Activated naive CD8-positive, alpha-beta T cell treated with anti-CD3 and anti-CD28 coated beads, Interleukin-2, amount 10 ng/mL, durations not matched to agents 7 days and 5 days (primary cell): ENCODE measurements around the gene KRTAP4-8. TPM values are rescaled to one million over a fixed set of nuclear protein-coding genes. Genes with fewer than 3 reads are reported as not detected.
"Not testable (repeated sequence)": the region's sequence is repeated elsewhere in the genome, so short reads cannot be mapped to it uniquely, and the experiment has no call there.

Experiments used
- ATAC-seq: fragments of 150-1000 bp; cut with Tn5 transposase; one replicate; pipeline ENCODE4 v1.10.0; 2021; ENCODE audit warnings: low read depth, moderate library complexity
- POLR2A ChIA-PET: fragments of 350-600 bp; sonication (Branson Sonifier 250); formaldehyde crosslinking; loops from one replicate; lab custom pipeline; 2021; ENCODE audit warnings: antibody characterized with exemption; lab: Charles Lee
- DNase-seq: peaks from one replicate; pipeline ENCODE4 v3.0.0; 2021
- H3K27ac Mint-ChIP-seq: one replicate; pipeline ENCODE4 v1.8.0; 2022; ENCODE audit warnings: mild to moderate bottlenecking, mixed read lengths
- H3K27me3 Mint-ChIP-seq: one replicate; pipeline ENCODE4 v1.8.0; 2022; ENCODE audit warnings: mild to moderate bottlenecking, moderate library complexity, mixed read lengths
- H3K36me3 Mint-ChIP-seq: one replicate; pipeline ENCODE4 v1.8.0; 2021; ENCODE audit warnings: mild to moderate bottlenecking, mixed read lengths
- H3K4me1 Mint-ChIP-seq: one replicate; pipeline ENCODE4 v1.8.0; 2021; ENCODE audit warnings: mixed read lengths
- H3K4me3 Mint-ChIP-seq: one replicate; pipeline ENCODE4 v1.8.0; 2022; ENCODE audit warnings: mild to moderate bottlenecking, moderate library complexity, mixed read lengths
- H3K9me3 Mint-ChIP-seq: one replicate; pipeline ENCODE4 v1.8.0; 2021; ENCODE audit warnings: mixed read lengths
- total RNA-seq, 2 experiments: library from RNA; stranded (reverse); gene quantifications; one replicate each; pipeline ENCODE4 v1.2.3, GENCODE V29; 2021

KRTAP4-8 gene
- total RNA-seq, 2 experiments from 2014 or later, result not detected

DNA sequence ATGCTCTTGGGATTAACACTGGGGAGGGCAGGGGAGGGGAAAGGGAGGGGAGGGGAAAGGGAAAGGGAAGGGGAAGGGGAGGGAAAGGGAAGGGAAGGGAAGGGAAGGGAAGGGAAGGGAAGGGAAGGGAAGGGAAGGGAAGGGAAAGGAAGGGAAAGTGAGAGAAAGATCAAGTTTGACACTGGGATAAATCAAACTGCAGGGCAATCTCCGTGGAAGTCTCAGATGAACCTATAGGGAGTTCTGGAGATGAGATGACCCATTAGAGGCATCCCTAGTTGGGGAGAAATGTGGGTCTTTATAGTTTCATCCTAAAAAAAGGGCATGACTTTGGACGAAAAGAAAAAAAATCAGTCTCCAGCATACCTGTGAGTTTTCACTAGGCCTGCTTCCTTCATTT is 23.8 kb upstream of the KRTAP4-8 start:
- Mint-ChIP-seq H3K4me3 (no peak overlapping the region), H3K36me3 (peaks cover 1% of the 10 kb centered on the region), H3K4me1 (peaks cover 16% of the 10 kb centered on the region), H3K27ac (no peak overlapping the region), H3K9me3 (peaks cover 6% of the 10 kb centered on the region), H3K27me3 (peaks cover 2% of the 10 kb centered on the region)
- no peak for ATAC-seq
- POLR2A ChIA-PET, result no interaction called here
- no peak for DNase-seq

DNA sequence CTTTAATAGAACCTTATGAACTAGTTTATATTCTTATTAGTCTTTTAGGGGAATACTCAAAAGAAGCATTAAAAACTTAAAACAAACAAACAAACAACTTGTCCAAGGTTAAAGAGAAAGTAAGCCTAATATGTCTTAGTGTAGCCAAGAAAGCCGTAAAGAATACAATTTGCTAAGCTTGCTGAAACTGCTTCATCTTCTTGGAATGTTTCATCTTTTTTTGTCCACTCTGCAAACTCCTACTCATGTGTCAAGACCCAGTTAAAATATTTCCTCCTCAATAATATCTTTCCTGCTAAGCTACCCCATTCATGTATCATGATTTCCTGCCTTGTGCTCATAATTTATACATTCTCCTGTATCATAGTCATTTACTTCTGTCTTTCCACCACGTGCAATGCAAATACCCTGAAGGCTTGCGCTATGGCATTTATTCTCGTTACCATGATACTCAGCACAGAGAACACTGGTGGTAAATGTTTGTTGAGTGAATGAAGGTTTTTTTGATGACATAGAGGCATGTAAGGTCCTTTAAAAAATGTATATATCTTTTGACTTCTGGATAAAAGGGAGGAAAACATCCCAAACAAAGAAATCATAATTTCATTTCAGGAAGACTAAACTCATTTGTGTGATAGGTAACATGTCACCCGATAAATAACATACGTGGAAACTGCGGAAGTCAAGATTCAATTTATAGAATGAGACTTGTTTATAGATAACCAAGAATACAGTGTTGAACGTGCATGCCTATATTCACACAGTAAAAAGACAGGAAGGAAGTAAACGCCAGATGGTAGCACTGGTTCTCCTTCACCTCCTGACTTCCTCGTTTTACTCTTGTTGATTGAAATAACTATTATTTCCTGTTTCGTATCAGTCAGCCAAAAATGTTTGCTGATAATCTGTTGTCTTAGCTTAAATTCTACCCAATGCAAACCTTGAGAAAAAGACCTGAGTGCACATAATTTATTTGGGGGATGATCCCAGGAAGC is 22.1 kb upstream of the KRTAP4-8 start:
- H3K36me3 Mint-ChIP-seq, DNase-seq, ATAC-seq, POLR2A ChIA-PET, H3K27me3 Mint-ChIP-seq, H3K9me3 Mint-ChIP-seq: not testable (repeated sequence)
- peak overlapping the region; percentile 61 for H3K27ac Mint-ChIP-seq
- H3K4me1 Mint-ChIP-seq, result peaks cover 15% of the 10 kb centered on the region
- peak overlapping the region; percentile 58 for H3K4me3 Mint-ChIP-seq

GRCh38 chr17:41118721-41119120 is 20.8 kb upstream of the KRTAP4-8 start:
- peaks cover 3% of the 10 kb centered on the region for H3K9me3 Mint-ChIP-seq
- H3K27me3 Mint-ChIP-seq, result peaks cover 2% of the 10 kb centered on the region
- ATAC-seq (no peak), DNase-seq (no peak)
- peaks cover 13% of the 10 kb centered on the region for H3K4me1 Mint-ChIP-seq
- H3K36me3 Mint-ChIP-seq, result peaks cover 1% of the 10 kb centered on the region
- POLR2A ChIA-PET, result no interaction called here
- no peak overlapping the region for H3K27ac Mint-ChIP-seq
- no peak overlapping the region for H3K4me3 Mint-ChIP-seq

- H3K27me3 Mint-ChIP-seq, DNase-seq, POLR2A ChIA-PET, H3K4me1 Mint-ChIP-seq, H3K36me3 Mint-ChIP-seq, H3K4me3 Mint-ChIP-seq, H3K9me3 Mint-ChIP-seq, H3K27ac Mint-ChIP-seq, ATAC-seq: not testable (repeated sequence)
Measured at GRCh38 chr17:41117846-41118386, 20.0 kb upstream of the KRTAP4-8 start, which contains the start of gene KRTAP4-11. TSS of gene KRTAP4-11 (minus strand) at chr17:41118373. CDS start at chr17:41118315, 58 bp downstream.

GRCh38 chr17:41116297-41116696 is 18.4 kb upstream of the KRTAP4-8 start:
- DNase-seq (no peak), ATAC-seq (no peak)
- H3K27me3 Mint-ChIP-seq, result peaks cover 4% of the 10 kb centered on the region
- H3K4me3 Mint-ChIP-seq, result no peak overlapping the region
- no peak overlapping the region for H3K27ac Mint-ChIP-seq
- peaks cover 1% of the 10 kb centered on the region for H3K36me3 Mint-ChIP-seq
- H3K4me1 Mint-ChIP-seq, result peaks cover 8% of the 10 kb centered on the region
- POLR2A ChIA-PET, result no interaction called here
- peaks cover 3% of the 10 kb centered on the region for H3K9me3 Mint-ChIP-seq

DNA sequence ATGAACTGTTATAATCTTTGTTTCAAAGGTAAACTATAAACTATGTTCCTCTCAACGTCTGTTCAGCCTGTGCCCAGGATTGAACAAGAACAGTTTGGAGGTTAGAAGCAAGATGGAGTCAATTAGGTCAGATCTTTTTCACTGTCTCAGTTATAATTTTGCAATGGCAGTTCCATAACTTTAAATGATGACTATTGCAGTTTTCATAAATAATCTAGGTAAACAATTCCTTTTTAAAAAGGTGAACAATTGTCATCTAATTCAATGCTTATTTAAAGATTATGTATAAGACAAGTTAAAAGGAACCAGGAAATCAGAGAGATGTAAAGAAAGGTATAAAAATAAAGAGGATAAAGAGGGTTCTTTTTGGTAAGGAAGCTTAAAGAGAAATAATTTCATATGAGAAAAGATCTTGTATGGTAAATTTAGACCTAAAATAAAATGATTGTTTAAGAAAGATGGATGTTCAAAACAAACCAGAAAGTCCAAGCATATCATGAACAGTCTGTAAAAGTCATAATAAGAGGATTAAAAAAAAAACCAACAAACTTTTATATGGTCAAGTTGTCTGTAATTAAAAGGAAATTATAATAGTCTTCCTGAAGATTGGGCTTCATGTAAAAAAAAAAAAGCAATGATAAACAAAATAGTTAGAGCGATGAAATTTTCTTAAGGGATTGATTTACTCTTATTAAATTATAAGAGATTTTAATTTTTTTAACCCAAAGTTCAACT is 13.4 kb upstream of the KRTAP4-8 start:
- POLR2A ChIA-PET, result no interaction called here
- Mint-ChIP-seq H3K27me3 (peaks cover 4% of the 10 kb centered on the region), H3K9me3 (peaks cover 5% of the 10 kb centered on the region), H3K4me1 (peaks cover 9% of the 10 kb centered on the region), H3K36me3 (no peaks in the 10 kb centered on the region), H3K4me3 (no peak overlapping the region), H3K27ac (no peak overlapping the region)
- DNase-seq (no peak), ATAC-seq (no peak)

GRCh38 chr17:41108728-41109386 is 10.9 kb upstream of the KRTAP4-8 start:
- H3K36me3 Mint-ChIP-seq, DNase-seq, H3K27me3 Mint-ChIP-seq, H3K4me3 Mint-ChIP-seq, H3K4me1 Mint-ChIP-seq, ATAC-seq, POLR2A ChIA-PET, H3K9me3 Mint-ChIP-seq, H3K27ac Mint-ChIP-seq: not testable (repeated sequence)

GRCh38 chr17:41107941-41108450 is 10.1 kb upstream of the KRTAP4-8 start:
- Mint-ChIP-seq H3K4me3 (no peak overlapping the region), H3K36me3 (no peaks in the 10 kb centered on the region), H3K9me3 (peaks cover 5% of the 10 kb centered on the region), H3K4me1 (peaks cover 9% of the 10 kb centered on the region), H3K27me3 (peaks cover 2% of the 10 kb centered on the region), H3K27ac (no peak overlapping the region)
- POLR2A ChIA-PET, result no interaction called here
- no peak for DNase-seq
- no peak for ATAC-seq

GRCh38 chr17:41105347-41105746 is 7.4 kb upstream of the KRTAP4-8 start, which contains the start of gene KRTAP4-9:
TSS of gene KRTAP4-9 (plus strand) at chr17:41105389. CDS start at chr17:41105389, 0 bp downstream.
- H3K4me1 Mint-ChIP-seq, ATAC-seq, H3K36me3 Mint-ChIP-seq, H3K27ac Mint-ChIP-seq, POLR2A ChIA-PET, H3K9me3 Mint-ChIP-seq, H3K4me3 Mint-ChIP-seq, H3K27me3 Mint-ChIP-seq, DNase-seq: not testable (repeated sequence)

DNA sequence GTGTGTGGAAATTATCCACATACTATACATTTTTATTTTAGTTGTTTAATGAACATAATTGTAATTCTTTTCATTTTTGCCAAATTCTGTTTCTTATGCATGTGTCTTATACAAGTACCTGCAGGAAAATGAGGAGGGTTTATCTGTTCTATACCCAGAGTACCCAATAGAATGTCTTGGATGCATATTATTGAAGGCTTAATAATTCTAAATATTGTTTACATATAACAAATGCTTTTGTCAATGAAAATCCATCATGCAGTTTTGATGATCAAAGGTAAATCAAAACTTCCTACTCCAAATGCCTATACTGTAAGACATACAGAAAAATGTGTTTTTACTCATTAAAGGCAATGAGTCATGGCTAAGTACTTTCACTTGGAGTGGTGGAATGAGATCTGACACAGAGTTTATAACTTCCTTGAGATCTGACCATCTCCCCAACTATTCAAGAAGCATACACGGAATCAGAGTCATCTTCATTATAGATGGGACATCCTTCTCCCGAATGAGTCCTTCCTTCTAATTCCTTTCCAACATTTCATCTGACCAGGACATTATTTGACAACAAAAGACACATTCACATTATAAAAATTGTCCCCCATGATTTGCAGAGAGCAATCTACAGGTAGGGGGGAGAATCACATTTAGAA is 6.6 kb upstream of the KRTAP4-8 start:
- DNase-seq, H3K27me3 Mint-ChIP-seq, H3K36me3 Mint-ChIP-seq, POLR2A ChIA-PET, H3K9me3 Mint-ChIP-seq, H3K27ac Mint-ChIP-seq, H3K4me3 Mint-ChIP-seq, ATAC-seq: not testable (repeated sequence)
- H3K4me1 Mint-ChIP-seq, result peaks cover 11% of the 10 kb centered on the region

DNA sequence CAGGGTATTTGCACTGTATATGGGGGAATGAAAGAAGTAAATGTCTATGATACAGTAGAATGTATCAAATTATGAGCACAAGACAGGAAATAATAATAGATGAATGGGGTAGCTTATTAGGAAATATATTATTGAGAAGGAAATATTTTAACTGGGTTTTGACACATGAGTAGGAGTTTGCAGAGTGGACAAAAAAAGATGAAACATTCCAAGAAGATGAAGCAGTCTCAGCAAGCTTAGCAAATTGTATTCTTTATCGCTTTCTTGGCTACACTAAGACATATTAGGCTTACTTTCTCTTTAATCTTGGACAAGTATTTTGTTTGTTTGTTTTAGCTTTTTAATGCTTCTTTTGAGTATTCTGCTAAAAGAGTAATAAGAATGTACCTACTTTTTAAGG is 6.0 kb upstream of the KRTAP4-8 start:
- Mint-ChIP-seq H3K9me3 (peaks cover 5% of the 10 kb centered on the region), H3K4me3 (no peak overlapping the region), H3K36me3 (no peaks in the 10 kb centered on the region), H3K27me3 (peaks cover 2% of the 10 kb centered on the region), H3K27ac (no peak overlapping the region), H3K4me1 (peaks cover 10% of the 10 kb centered on the region)
- ATAC-seq, result no peak
- no peak for DNase-seq
- POLR2A ChIA-PET, result no interaction called here

- ATAC-seq (no peak), DNase-seq (no peak)
- Mint-ChIP-seq H3K4me1 (peaks cover 1% of the 10 kb centered on the region), H3K36me3 (no peaks in the 10 kb centered on the region), H3K4me3 (no peak within 1 kb of the TSS), H3K9me3 (no peaks in the 10 kb centered on the region), H3K27ac (no peak within 1 kb of the TSS), H3K27me3 (peaks cover 8% of the 10 kb centered on the region)
- POLR2A ChIA-PET, result no interaction called here
Measured at GRCh38 chr17:41101586-41102259, 3.8 kb upstream of the KRTAP4-8 start, which contains the start of gene KRTAP4-16. TSS of gene KRTAP4-16 (minus strand) at chr17:41102209. CDS start at chr17:41102209, 0 bp downstream.
